HCT116 (cell line): Measurements from ENCODE around the gene PCDH15. TPM values are rescaled to one million over a fixed set of nuclear protein-coding genes. Genes with fewer than 3 reads are reported as not detected.

ENCODE experiments used
- ATAC-seq: fragments of 200-7000 bp; cut with Tn5 transposase; 2 replicates; pipeline ENCODE4 v1.9.1; 2020; ENCODE audit warnings: mild to moderate bottlenecking, moderate library complexity
- BruUV-seq: library from RNA; stranded (reverse); fragments of 400-500 nt; replicated peaks from 2 replicates; lab custom pipeline; 2021; lab: Mats Ljungman, UMichigan
- CTCF ChIA-PET: fragments of 300-600 bp; sonication (Branson Sonifier 250); formaldehyde crosslinking; loops from one replicate; lab custom pipeline; 2021; ENCODE audit warnings: antibody characterized with exemption; lab: Charles Lee
- POLR2A ChIA-PET: fragments of 300-600, 350-600 bp; sonication (Branson Sonifier 250); formaldehyde crosslinking; loops from one replicate; lab custom pipeline; 2021; ENCODE audit warnings: antibody characterized with exemption; lab: Charles Lee
- RAD21 ChIA-PET, 2 experiments: fragments of 300-600 bp; sonication (Branson Sonifier 250); formaldehyde crosslinking; loops; one replicate each; lab custom pipeline; 2023; ENCODE audit warnings: low total read pairs in 2 of 2; ENCODE audit not compliant: uncharacterized antibody in 2 of 2, unreplicated experiment in 2 of 2, low non-redundant PET in 1 of 2; lab: Charles Lee
- DNase-seq: peaks from one replicate; pipeline ENCODE4 v3.0.0-alpha.2; 2010; ENCODE audit warnings: low read depth, low spot score
- H2AFZ ChIP-seq: fragments of 200-600 bp; shearing (Covaris generic), sonication (generic); 2 replicates; pipeline ENCODE4 v1.6.1; 2017; ENCODE audit warnings: low read depth, mixed run types, mixed read lengths, antibody characterized with exemption, low read length; ENCODE audit not compliant: poor library complexity, severe bottlenecking
- H3K27ac ChIP-seq: 2 replicates; pipeline ENCODE4 v1.5.1; 2012; ENCODE audit warnings: low read depth, low read length
- H3K27me3 ChIP-seq: fragments of 200-600 bp; sonication (generic); 2 replicates; pipeline ENCODE4 v1.6.1; 2016; ENCODE audit warnings: mixed run types, low read length, mixed read lengths; ENCODE audit not compliant: insufficient read depth
- H3K36me3 ChIP-seq, 2 experiments: fragments of 200-500 bp in 1 of 2; fragments of 200-600 bp in 1 of 2; sonication (Bioruptor generic) in 1 of 2; sonication (generic) in 1 of 2; 2 replicates each; pipeline versions ENCODE4 v1.5.1 to v1.6.1; 2014 to 2016; ENCODE audit warnings: low read length in 2 of 2, inconsistent platforms in 1 of 2, mixed read lengths in 1 of 2, mixed run types in 1 of 2; ENCODE audit not compliant: insufficient read depth in 2 of 2, control insufficient read depth in 1 of 2
- H3K4me1 ChIP-seq, 2 experiments: fragments of 200-600 bp in 1 of 2; sonication (generic) in 1 of 2; 2 replicates each; pipeline versions ENCODE4 v1.5.1 to v1.6.1; 2012 to 2017; ENCODE audit warnings: low read length in 2 of 2, inconsistent platforms in 1 of 2, mild to moderate bottlenecking in 1 of 2, mixed read lengths in 1 of 2, mixed run types in 1 of 2, moderate library complexity in 1 of 2; ENCODE audit not compliant: insufficient read depth in 2 of 2, control insufficient read depth in 1 of 2
- H3K4me2 ChIP-seq: fragments of 200-600 bp; sonication (generic); 2 replicates; pipeline ENCODE4 v1.6.1; 2017; ENCODE audit warnings: mixed run types, low read length, mixed read lengths
- H3K4me3 ChIP-seq, 2 experiments: fragments of 200-600 bp in 1 of 2; sonication (generic) in 1 of 2; replicated peaks in 1 of 2; 2 replicates each; pipeline ENCODE4 v1.5.1; 2011 to 2016; ENCODE audit warnings: low read length in 2 of 2, control low read depth in 1 of 2, low read depth in 1 of 2, mild to moderate bottlenecking in 1 of 2, mixed read lengths in 1 of 2, mixed run types in 1 of 2
- H3K79me2 ChIP-seq: fragments of 200-600 bp; sonication (generic); 2 replicates; pipeline ENCODE4 v1.6.1; 2017; ENCODE audit warnings: mild to moderate bottlenecking, mixed run types, low read length, moderate library complexity, mixed read lengths; ENCODE audit not compliant: insufficient read depth
- H3K9ac ChIP-seq: fragments of 200-600 bp; sonication (generic); 2 replicates; pipeline ENCODE4 v1.6.1; 2016; ENCODE audit warnings: low read length, mixed read lengths
- H3K9me2 ChIP-seq: fragments of 200-600 bp; sonication (generic), shearing (Covaris generic); 2 replicates; pipeline ENCODE4 v1.6.1; 2017; ENCODE audit warnings: mixed run types, mild to moderate bottlenecking, moderate library complexity; ENCODE audit not compliant: insufficient read depth
- H3K9me3 ChIP-seq, 2 experiments: fragments of 200-500 bp in 1 of 2; fragments of 200-600 bp in 1 of 2; sonication (Bioruptor generic) in 1 of 2; sonication (generic) in 1 of 2; 2 replicates each; pipeline ENCODE4 v1.6.1; 2014 to 2017; ENCODE audit warnings: low read length in 2 of 2, mixed read lengths in 2 of 2, inconsistent platforms in 1 of 2, low read depth in 1 of 2, mild to moderate bottlenecking in 1 of 2, mixed run types in 1 of 2, moderate library complexity in 1 of 2; ENCODE audit not compliant: control insufficient read depth in 1 of 2, insufficient read depth in 1 of 2
- H4K20me1 ChIP-seq: fragments of 200-600 bp; sonication (generic), shearing (Covaris generic); 2 replicates; pipeline ENCODE4 v1.6.1; 2017; ENCODE audit warnings: mixed run types, mild to moderate bottlenecking, moderate library complexity; ENCODE audit not compliant: insufficient read depth
- EGR1 ChIP-seq: IDR thresholded peaks from 2 replicates; pipeline ENCODE4 v1.6.1; 2012; ENCODE audit warnings: low read depth
- RAD21 ChIP-seq: IDR thresholded peaks from 2 replicates; pipeline ENCODE4 v1.6.1; 2012; ENCODE audit warnings: low read depth, mild to moderate bottlenecking
- intact Hi-C: fragments of 100-400 bp; cut with micrococcal nuclease; formaldehyde crosslinking; loops from 2 replicates; pipeline ENCODE4 v1.10.0; 2022
- total RNA-seq: library from RNA; stranded (reverse); gene quantifications from one replicate; pipeline ENCODE4 v1.2.1, GENCODE V29; 2021; ENCODE audit not compliant: unreplicated experiment
- TF ChIP-seq, protein P1 (sequence below): IDR thresholded peaks from 2 replicates; pipeline ENCODE4 v1.6.1; 2012; ENCODE audit warnings: low read depth
- TF ChIP-seq, protein P2 (sequence below): IDR thresholded peaks from 2 replicates; pipeline ENCODE4 v1.6.1; 2011; ENCODE audit warnings: mild to moderate bottlenecking, low read length, moderate library complexity; ENCODE audit not compliant: insufficient replicate concordance; ENCODE audit errors: extremely low read depth

The PCDH15 gene
- total RNA-seq, 1 experiment from 2014 or later = not detected

DNA sequence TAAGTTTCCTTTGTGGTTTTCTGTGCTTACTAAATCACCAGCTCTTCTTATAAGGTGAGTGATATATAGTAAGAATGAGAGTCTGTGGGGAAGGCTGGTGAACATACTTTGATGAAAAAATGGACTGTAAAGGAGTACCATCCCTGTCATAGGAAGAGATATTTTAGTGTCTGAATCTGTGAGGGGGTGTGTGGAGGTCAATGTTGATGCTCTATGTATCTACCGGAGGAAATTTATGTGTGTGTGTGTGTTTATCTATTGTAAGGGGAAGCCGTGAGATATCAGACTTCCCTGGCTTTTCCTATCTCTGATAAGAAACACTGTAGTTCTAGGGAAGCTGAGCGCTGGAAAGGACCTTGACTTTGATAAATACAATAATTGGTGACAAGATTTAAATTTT is 179.0 kb downstream of the PCDH15 start (continued):
- TF ChIP-seq, protein P1, sequence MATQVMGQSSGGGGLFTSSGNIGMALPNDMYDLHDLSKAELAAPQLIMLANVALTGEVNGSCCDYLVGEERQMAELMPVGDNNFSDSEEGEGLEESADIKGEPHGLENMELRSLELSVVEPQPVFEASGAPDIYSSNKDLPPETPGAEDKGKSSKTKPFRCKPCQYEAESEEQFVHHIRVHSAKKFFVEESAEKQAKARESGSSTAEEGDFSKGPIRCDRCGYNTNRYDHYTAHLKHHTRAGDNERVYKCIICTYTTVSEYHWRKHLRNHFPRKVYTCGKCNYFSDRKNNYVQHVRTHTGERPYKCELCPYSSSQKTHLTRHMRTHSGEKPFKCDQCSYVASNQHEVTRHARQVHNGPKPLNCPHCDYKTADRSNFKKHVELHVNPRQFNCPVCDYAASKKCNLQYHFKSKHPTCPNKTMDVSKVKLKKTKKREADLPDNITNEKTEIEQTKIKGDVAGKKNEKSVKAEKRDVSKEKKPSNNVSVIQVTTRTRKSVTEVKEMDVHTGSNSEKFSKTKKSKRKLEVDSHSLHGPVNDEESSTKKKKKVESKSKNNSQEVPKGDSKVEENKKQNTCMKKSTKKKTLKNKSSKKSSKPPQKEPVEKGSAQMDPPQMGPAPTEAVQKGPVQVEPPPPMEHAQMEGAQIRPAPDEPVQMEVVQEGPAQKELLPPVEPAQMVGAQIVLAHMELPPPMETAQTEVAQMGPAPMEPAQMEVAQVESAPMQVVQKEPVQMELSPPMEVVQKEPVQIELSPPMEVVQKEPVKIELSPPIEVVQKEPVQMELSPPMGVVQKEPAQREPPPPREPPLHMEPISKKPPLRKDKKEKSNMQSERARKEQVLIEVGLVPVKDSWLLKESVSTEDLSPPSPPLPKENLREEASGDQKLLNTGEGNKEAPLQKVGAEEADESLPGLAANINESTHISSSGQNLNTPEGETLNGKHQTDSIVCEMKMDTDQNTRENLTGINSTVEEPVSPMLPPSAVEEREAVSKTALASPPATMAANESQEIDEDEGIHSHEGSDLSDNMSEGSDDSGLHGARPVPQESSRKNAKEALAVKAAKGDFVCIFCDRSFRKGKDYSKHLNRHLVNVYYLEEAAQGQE = no peak
- no peak for TF ChIP-seq EGR1
- TF ChIP-seq RAD21 = no peak
- TF ChIP-seq, all 23 proteins: peak for 0

DNA sequence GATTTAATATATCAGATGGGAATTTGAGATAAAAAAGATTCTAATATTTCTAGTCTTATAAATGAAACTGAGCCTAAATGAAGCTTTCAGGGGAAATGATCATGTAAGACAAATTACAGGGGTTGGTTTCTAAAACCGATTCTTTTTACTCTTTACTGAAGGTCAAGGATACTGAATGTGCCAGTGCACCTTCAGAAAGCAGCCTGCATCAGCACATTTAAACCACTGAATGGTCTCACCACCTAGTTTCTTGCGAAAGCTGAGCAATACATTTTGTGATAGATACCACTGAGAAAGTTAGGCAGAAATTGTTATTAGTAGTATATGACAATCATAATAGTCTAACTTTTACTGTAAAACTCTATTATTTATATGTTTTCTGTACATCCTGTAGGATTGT is 180.7 kb downstream of the PCDH15 start:
- H3K36me3 ChIP-seq = no peaks in the 10 kb centered on the region
- H4K20me1 ChIP-seq = no peaks in the 10 kb centered on the region
- ChIA-PET CTCF (no interaction called here), POLR2A (no interaction called here), RAD21 (no interaction called here)
- H3K9me3 ChIP-seq = peaks cover 16 to 23% of the 10 kb centered on the region in 2 experiments; a peak in 3 of 4 replicates
- H3K27ac ChIP-seq = no peak overlapping the region
- H2AFZ ChIP-seq = no peak overlapping the region
- H3K4me1 ChIP-seq = no peaks in the 10 kb centered on the region
- H3K79me2 ChIP-seq = no peaks in the 10 kb centered on the region
- DNase-seq (no peak), ATAC-seq (no peak)
- intact Hi-C loops = no loop called here
- TF ChIP-seq, protein P2, sequence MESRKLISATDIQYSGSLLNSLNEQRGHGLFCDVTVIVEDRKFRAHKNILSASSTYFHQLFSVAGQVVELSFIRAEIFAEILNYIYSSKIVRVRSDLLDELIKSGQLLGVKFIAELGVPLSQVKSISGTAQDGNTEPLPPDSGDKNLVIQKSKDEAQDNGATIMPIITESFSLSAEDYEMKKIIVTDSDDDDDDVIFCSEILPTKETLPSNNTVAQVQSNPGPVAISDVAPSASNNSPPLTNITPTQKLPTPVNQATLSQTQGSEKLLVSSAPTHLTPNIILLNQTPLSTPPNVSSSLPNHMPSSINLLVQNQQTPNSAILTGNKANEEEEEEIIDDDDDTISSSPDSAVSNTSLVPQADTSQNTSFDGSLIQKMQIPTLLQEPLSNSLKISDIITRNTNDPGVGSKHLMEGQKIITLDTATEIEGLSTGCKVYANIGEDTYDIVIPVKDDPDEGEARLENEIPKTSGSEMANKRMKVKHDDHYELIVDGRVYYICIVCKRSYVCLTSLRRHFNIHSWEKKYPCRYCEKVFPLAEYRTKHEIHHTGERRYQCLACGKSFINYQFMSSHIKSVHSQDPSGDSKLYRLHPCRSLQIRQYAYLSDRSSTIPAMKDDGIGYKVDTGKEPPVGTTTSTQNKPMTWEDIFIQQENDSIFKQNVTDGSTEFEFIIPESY = no peak
- H3K9ac ChIP-seq = no peak overlapping the region
- no peaks in the 10 kb centered on the region for H3K27me3 ChIP-seq
- H3K4me3 ChIP-seq = no peak overlapping the region
- BruUV-seq = no TSS peak
- no peak overlapping the region for H3K4me2 ChIP-seq
- no peaks in the 10 kb centered on the region for H3K9me2 ChIP-seq
